Measurements from ENCODE around the gene TMEM150B. TPM values are rescaled to one million over a fixed set of nuclear protein-coding genes. Genes with fewer than 3 reads are reported as not detected.

TMEM150B gene
- total and polyA plus RNA-seq, 2 of the 4 experiments (the other 2 are of a cell fraction), result not detected

DNA sequence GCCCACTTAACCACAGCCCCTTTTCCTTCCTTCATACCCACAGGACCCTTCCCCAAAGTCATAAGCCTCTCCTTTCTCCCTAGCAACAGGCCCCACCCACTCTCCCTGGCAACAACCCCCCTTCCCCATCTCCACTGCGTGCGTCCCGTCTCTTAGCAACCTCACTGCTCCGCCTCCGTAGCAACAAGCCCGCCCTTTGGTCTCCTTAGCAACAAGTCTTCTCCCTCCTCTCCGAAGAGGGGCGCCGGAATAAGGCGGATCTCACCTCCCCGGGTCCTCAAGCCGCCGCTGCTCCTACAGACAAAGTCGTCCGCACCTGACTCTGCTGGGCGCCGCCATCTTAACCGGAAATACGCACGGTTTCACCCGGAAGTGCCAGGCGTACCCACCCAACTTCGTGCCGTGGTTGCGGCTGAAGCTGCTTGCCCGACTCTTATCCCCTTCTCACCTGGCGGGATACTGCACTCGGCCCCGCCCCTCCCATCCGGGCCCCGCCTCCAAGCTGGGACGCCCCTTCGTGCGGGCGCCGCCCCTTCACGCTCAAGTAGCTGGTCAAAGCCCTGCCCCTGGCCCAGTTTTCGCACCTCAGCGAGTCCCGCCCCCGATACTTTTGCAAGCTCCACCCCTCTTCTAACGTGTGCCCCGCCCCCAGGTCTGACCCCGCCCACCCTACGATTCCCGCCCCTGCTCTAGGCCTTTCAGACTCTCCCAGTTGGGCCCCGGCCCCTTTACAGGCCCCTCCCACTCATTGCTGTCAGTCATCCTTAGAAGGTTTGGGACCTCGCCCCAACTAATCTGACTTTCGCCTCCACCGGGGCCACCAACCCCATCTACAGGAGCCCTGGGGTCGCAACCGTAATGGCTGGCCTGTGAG is 45.1 kb downstream of the TMEM150B start, which contains the start of gene HSPBP1:
HSPBP1 (minus strand) TSS at position 341 of the 874 bp plus-strand sequence. CDS start 502 bp downstream, outside the sequence.
- Histone ChIP-seq H3K56ac (ENCODE audit: extremely low read depth, insufficient read depth, low read length) (peak within 1 kb of the TSS; percentile 32; the same call in 1 of the 2 replicates), H4K8ac (ENCODE audit: low read depth in 2 of 2, low read length in 2 of 2) (peak within 1 kb of the TSS; percentile 95 to 96), H3K79me1 (ENCODE audit: low read depth in 1 of 2, low read length in 2 of 2) (peaks cover 3 to 32% of the 10 kb centered on the region in 2 experiments; a peak in 3 of 4 replicates), H3K9me1 (ENCODE audit: insufficient read depth, low read length) (peaks cover 10% of the 10 kb centered on the region), H3K27ac (ENCODE audit: insufficient read depth, low read length) (peak within 1 kb of the TSS; percentile 62), H3K18ac (ENCODE audit: low read depth, low read length) (no peak within 1 kb of the TSS; the same call in 1 of the 2 replicates), H3K23ac (ENCODE audit: low read depth, low read length) (peak within 1 kb of the TSS; percentile 84), H3K9ac (ENCODE audit: low read depth, low read length) (peak within 1 kb of the TSS; percentile 77), H3K4me2 (ENCODE audit: low read depth, low read length) (peak within 1 kb of the TSS; percentile 91), H3K4me1 (ENCODE audit: control insufficient read depth, insufficient read depth, low read length) (peaks cover 15% of the 10 kb centered on the region), H2BK20ac (ENCODE audit: low read depth, low read length) (0 out of 2 replicates have a peak within 1 kb of the TSS, but pooled peaks have one; percentile 38), H4K5ac (ENCODE audit: low read depth, low read length) (peak within 1 kb of the TSS; percentile 78), H3K14ac (replicated peaks; ENCODE audit: low read depth, low read length) (peak within 1 kb of the TSS; percentile 86), H2BK15ac (ENCODE audit: low read depth, low read length) (no peak within 1 kb of the TSS), H2BK120ac (ENCODE audit: low read depth, low read length) (peak within 1 kb of the TSS; percentile 43; the same call in 1 of the 2 replicates), H3K9me3 (ENCODE audit: control insufficient read depth, insufficient read depth, low read length) (no peaks in the 10 kb centered on the region), H2BK5ac (ENCODE audit: low read depth, low read length, poor library complexity, severe bottlenecking) (peak within 1 kb of the TSS; percentile 15), H4K20me1 (ENCODE audit: insufficient read depth, low read length) (no peaks in the 10 kb centered on the region), H3K27me3 (ENCODE audit: control insufficient read depth, insufficient read depth, low read length) (no peaks in the 10 kb centered on the region), H2AK9ac (replicated peaks; ENCODE audit: low read depth, low read length, poor library complexity) (peak within 1 kb of the TSS; percentile 86), H3K4ac (ENCODE audit: low read depth, low read length) (peak within 1 kb of the TSS; percentile 85), H2AFZ (replicated peaks; ENCODE audit: low read length, poor library complexity) (peak within 1 kb of the TSS; percentile 95), H2AK5ac (ENCODE audit: low read depth, low read length) (peak within 1 kb of the TSS; percentile 86), H4K91ac (ENCODE audit: insufficient read depth, low read depth, low read length) (peak within 1 kb of the TSS; percentile 63; the same call in 1 of the 2 replicates), H3K4me3 (ENCODE audit: insufficient read depth, low read depth, low read length) (peak within 1 kb of the TSS; percentile 70), H3K36me3 (ENCODE audit: control insufficient read depth, insufficient read depth, low read length) (peaks cover 11% of the 10 kb centered on the region; the same call in 1 of the 2 replicates)
- dilution Hi-C loops (cut with HindIII; ENCODE audit: low sequenced_read_pairs, unreplicated experiment), result no loop called here
- WGBS, 2 experiments (ENCODE audit: extremely low coverage in 2 of 2, insufficient read length in 1 of 2), result 4% methylated on average over 17 of the region's 52 CpGs; no CpG with 5 or more reads in 1 of the 2 experiments
- TF ChIP-seq RCOR1 (IDR thresholded peaks at IDR 0.05; ENCODE audit: insufficient replicate concordance, low read length), result no peak
- no peak for TF ChIP-seq SMC3 (IDR thresholded peaks at IDR 0.05; ENCODE audit: low read depth, low read length)
- TF ChIP-seq RAD21 (IDR thresholded peaks at IDR 0.05; ENCODE audit: low read length), result no peak
- peak; percentile 65; the same call in 1 of the 2 replicates for TF ChIP-seq BHLHE40 (IDR thresholded peaks at IDR 0.05; ENCODE audit: low read depth, low read length)
- TF ChIP-seq POLR2A (IDR thresholded peaks at IDR 0.05; ENCODE audit: low read depth, low read length), result peak; percentile 80
- 0 out of 2 replicates have a peak, but pooled peaks have one; percentile 9 for TF ChIP-seq NFE2L2 (IDR thresholded peaks at IDR 0.05; ENCODE audit: low read depth, low read length)
- TF ChIP-seq MAFK (IDR thresholded peaks at IDR 0.05; ENCODE audit: low read depth, low read length), result no peak
- TF ChIP-seq, protein P1, sequence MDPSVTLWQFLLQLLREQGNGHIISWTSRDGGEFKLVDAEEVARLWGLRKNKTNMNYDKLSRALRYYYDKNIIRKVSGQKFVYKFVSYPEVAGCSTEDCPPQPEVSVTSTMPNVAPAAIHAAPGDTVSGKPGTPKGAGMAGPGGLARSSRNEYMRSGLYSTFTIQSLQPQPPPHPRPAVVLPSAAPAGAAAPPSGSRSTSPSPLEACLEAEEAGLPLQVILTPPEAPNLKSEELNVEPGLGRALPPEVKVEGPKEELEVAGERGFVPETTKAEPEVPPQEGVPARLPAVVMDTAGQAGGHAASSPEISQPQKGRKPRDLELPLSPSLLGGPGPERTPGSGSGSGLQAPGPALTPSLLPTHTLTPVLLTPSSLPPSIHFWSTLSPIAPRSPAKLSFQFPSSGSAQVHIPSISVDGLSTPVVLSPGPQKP (IDR thresholded peaks at IDR 0.05; ENCODE audit: borderline replicate concordance, low read depth, low read length), result no peak
- TF ChIP-seq CHD1 (IDR thresholded peaks at IDR 0.05; ENCODE audit: low read depth, low read length), result no peak
- 0 out of 2 replicates have a peak, but pooled peaks have one; percentile 49 for TF ChIP-seq RFX5 (IDR thresholded peaks at IDR 0.05; ENCODE audit: low read depth, low read length)
- TF ChIP-seq, protein P2, sequence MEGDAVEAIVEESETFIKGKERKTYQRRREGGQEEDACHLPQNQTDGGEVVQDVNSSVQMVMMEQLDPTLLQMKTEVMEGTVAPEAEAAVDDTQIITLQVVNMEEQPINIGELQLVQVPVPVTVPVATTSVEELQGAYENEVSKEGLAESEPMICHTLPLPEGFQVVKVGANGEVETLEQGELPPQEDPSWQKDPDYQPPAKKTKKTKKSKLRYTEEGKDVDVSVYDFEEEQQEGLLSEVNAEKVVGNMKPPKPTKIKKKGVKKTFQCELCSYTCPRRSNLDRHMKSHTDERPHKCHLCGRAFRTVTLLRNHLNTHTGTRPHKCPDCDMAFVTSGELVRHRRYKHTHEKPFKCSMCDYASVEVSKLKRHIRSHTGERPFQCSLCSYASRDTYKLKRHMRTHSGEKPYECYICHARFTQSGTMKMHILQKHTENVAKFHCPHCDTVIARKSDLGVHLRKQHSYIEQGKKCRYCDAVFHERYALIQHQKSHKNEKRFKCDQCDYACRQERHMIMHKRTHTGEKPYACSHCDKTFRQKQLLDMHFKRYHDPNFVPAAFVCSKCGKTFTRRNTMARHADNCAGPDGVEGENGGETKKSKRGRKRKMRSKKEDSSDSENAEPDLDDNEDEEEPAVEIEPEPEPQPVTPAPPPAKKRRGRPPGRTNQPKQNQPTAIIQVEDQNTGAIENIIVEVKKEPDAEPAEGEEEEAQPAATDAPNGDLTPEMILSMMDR (conservative IDR thresholded peaks at IDR 0.05; ENCODE audit: low read depth, low read length), result no peak
- TF ChIP-seq MXI1 (IDR thresholded peaks at IDR 0.05; ENCODE audit: borderline replicate concordance, low read depth, low read length), result peak; percentile 95
- no TSS peak for BruUV-seq (replicated peaks)
- intact Hi-C loops (cut with micrococcal nuclease), result loop anchor here (5.0 kb wide), 2 partner anchors 107 to 1123 kb away; partner anchors contain the start of genes LENG1 and RPL28
- DNase-seq, result peak; percentile 91
- CTCF ChIA-PET, result no interaction called here
- peak; percentile 83 for ATAC-seq (ENCODE audit: low read depth)
- POLR2A ChIA-PET (ENCODE audit: unreplicated experiment), result interaction anchor here (1.0 kb wide), 1 partner anchor 21 kb away, joined by 5 read pairs; the partner anchor contains the start of gene PPP6R1
- in situ Hi-C loops (cut with MboI; ENCODE audit: low sequenced_read_pairs), result loop anchor here (25.0 kb wide), 1 partner anchor 357 kb away; the partner anchor contains the start of genes CCDC106, ZNF580 and ZNF581

Data from IMR-90 (cell line).